K562 (cell line): Measurements from ENCODE around the gene CCDC32. TPM values are rescaled to one million over a fixed set of nuclear protein-coding genes. Genes with fewer than 3 reads are reported as not detected.

Experiments used
- BCL6 ChIP-seq: fragments of 250-450 bp; sonication (Bioruptor Pico); IDR thresholded peaks from 2 replicates; pipeline ENCODE4 v1.4.0; 2020
- CBX2 ChIP-seq: fragments of 200-600 bp; sonication (generic); IDR thresholded peaks from one replicate; pipeline ENCODE4 v1.6.1; 2012; ENCODE audit warnings: mild to moderate bottlenecking, low read length, inconsistent platforms; ENCODE audit not compliant: insufficient read depth, poor library complexity, severe bottlenecking
- CHD4 ChIP-seq: fragments of 200-600 bp; sonication (generic); IDR thresholded peaks from 3 replicates; pipeline ENCODE4 v1.6.1; 2012; ENCODE audit warnings: low read depth, mild to moderate bottlenecking, mixed read lengths, low read length, inconsistent platforms; ENCODE audit not compliant: insufficient read depth, insufficient replicate concordance, poor library complexity, severe bottlenecking
- DDX20 ChIP-seq: fragments of 450-650 bp; IDR thresholded peaks from 2 replicates; pipeline ENCODE4 v1.6.1; 2016; ENCODE audit warnings: missing genetic modification characterization, low read depth, mild to moderate bottlenecking, missing compliant biosample characterization, moderate library complexity
- ELF2 ChIP-seq: fragments of 250-450 bp; sonication (Bioruptor Pico); IDR thresholded peaks from 2 replicates; pipeline ENCODE4 v1.5.0; 2021; ENCODE audit warnings: mild to moderate bottlenecking
- ETV1 ChIP-seq: fragments of 450-650 bp; conservative IDR thresholded peaks from 2 replicates; pipeline ENCODE4 v1.6.1; 2016; ENCODE audit warnings: missing genetic modification characterization, control low read depth, low read depth, missing compliant biosample characterization
- EZH2 ChIP-seq: IDR thresholded peaks from 2 replicates; pipeline ENCODE4 v1.6.1; 2012; ENCODE audit warnings: low read depth, mild to moderate bottlenecking, inconsistent platforms, low read length, borderline replicate concordance
- GTF2A2 ChIP-seq: IDR thresholded peaks from 2 replicates; pipeline ENCODE4 v1.6.1; 2016; ENCODE audit warnings: mild to moderate bottlenecking, missing genetic modification characterization, missing compliant biosample characterization
- HNRNPUL1 ChIP-seq: fragments of 200-400 bp; formaldehyde crosslinking; IDR thresholded peaks from 2 replicates; pipeline ENCODE4 v1.6.1; 2017; ENCODE audit warnings: low read length
- KLF13 ChIP-seq: fragments of 450-650 bp; IDR thresholded peaks from 2 replicates; pipeline ENCODE4 v1.6.1; 2016; ENCODE audit warnings: missing genetic modification characterization, low read depth, mild to moderate bottlenecking, missing compliant biosample characterization, moderate library complexity, borderline replicate concordance
- MEIS2 ChIP-seq: fragments of 450-650 bp; IDR thresholded peaks from 2 replicates; pipeline ENCODE4 v1.6.1; 2014; ENCODE audit warnings: mild to moderate bottlenecking; ENCODE audit not compliant: partially characterized antibody
- MTA2 ChIP-seq: fragments of 450-650 bp; IDR thresholded peaks from 2 replicates; pipeline ENCODE4 v1.6.1; 2016; ENCODE audit warnings: low read depth
- MTA3 ChIP-seq: fragments of 450-650 bp; formaldehyde crosslinking; IDR thresholded peaks from 2 replicates; pipeline ENCODE4 v1.6.1; 2017; ENCODE audit warnings: mild to moderate bottlenecking, borderline replicate concordance
- NCOA1 ChIP-seq: fragments of 450-650 bp; IDR thresholded peaks from 2 replicates; pipeline ENCODE4 v1.6.1; 2016; ENCODE audit warnings: low read depth
- POLR2AphosphoS5 ChIP-seq: IDR thresholded peaks from 2 replicates; pipeline ENCODE4 v1.6.1; 2011; ENCODE audit warnings: mild to moderate bottlenecking, low read depth, low read length, moderate library complexity; ENCODE audit not compliant: control insufficient read depth, insufficient read depth
- RBM15 ChIP-seq: fragments of 200-400 bp; formaldehyde crosslinking; IDR thresholded peaks from 2 replicates; pipeline ENCODE4 v1.6.1; 2018; ENCODE audit warnings: mild to moderate bottlenecking, low read length, moderate library complexity; ENCODE audit not compliant: insufficient read depth
- SNIP1 ChIP-seq: fragments of 450-650 bp; IDR thresholded peaks from 2 replicates; pipeline ENCODE4 v1.7.1; 2017; ENCODE audit warnings: low read depth, mild to moderate bottlenecking
- ZBTB12 ChIP-seq: fragments of 250-450 bp; sonication (Bioruptor Pico); IDR thresholded peaks from 2 replicates; pipeline ENCODE4 v1.4.0; 2020
- ZC3H8 ChIP-seq: fragments of 450-650 bp; IDR thresholded peaks from 2 replicates; pipeline ENCODE4 v1.6.1; 2017
- ZNF263 ChIP-seq: sonication (generic); formaldehyde crosslinking; IDR thresholded peaks from 2 replicates; pipeline ENCODE4 v1.8.0; 2022; ENCODE audit warnings: mild to moderate bottlenecking, missing genetic modification reagents, borderline replicate concordance
- ZNF696 ChIP-seq: fragments of 250-450 bp; sonication (Bioruptor Pico); conservative IDR thresholded peaks from 2 replicates; pipeline ENCODE4 v1.4.0; 2020; ENCODE audit warnings: mild to moderate bottlenecking, moderate library complexity
- ZNF780A ChIP-seq: fragments of 250-450 bp; sonication (Bioruptor Pico); IDR thresholded peaks from 2 replicates; pipeline ENCODE4 v1.5.0; 2021; ENCODE audit warnings: mild to moderate bottlenecking
- polyA plus RNA-seq, 8 experiments: library from polyadenylated mRNA; depleted of rRNA in 4 of 8; stranded (reverse) in 5 of 8; unstranded in 3 of 8; fragments of >200 nt; fragmentation: Nextera tagmentation in 2 of 8; fragmentation: Illumina TruSeq in 1 of 8; extraction: Ambion mirVana in 2 of 8; extraction: Trizol in 1 of 8; gene quantifications; 2 replicates each; pipeline versions ENCODE4 v1.2.1 to v1.2.3, GENCODE V29; 2011 to 2014; ENCODE audit warnings: inconsistent platforms in 1 of 8, missing spikeins in 1 of 8
- total RNA-seq, 7 experiments: library from RNA; depleted of rRNA in 6 of 7; stranded (reverse); fragments of >200 nt in 6 of 7; fragmentation: Illumina TruSeq in 2 of 7; extraction: Trizol in 2 of 7; gene quantifications; 2 replicates each; pipeline versions ENCODE4 v1.2.1 to v1.2.3, GENCODE V29; 2011 to 2021; ENCODE audit warnings: low replicate concordance in 1 of 7
- TF ChIP-seq, protein P1 (sequence below): fragments of 250-450 bp; sonication (Bioruptor Pico); IDR thresholded peaks from 2 replicates; pipeline ENCODE4 v1.9.0; 2021; ENCODE audit warnings: mild to moderate bottlenecking, inconsistent platforms
- TF ChIP-seq, protein P2 (sequence below): sonication (generic); formaldehyde crosslinking; IDR thresholded peaks from 2 replicates; pipeline ENCODE4 v1.8.1; 2023; ENCODE audit warnings: mild to moderate bottlenecking, missing genetic modification reagents

Gene CCDC32
- total and polyA plus RNA-seq, 9 of the 15 experiments (the other 6 are each of a cell fraction or from before 2014, with no cell fraction given): 22.2 to 94.8 (median 37.1) TPM

DNA sequence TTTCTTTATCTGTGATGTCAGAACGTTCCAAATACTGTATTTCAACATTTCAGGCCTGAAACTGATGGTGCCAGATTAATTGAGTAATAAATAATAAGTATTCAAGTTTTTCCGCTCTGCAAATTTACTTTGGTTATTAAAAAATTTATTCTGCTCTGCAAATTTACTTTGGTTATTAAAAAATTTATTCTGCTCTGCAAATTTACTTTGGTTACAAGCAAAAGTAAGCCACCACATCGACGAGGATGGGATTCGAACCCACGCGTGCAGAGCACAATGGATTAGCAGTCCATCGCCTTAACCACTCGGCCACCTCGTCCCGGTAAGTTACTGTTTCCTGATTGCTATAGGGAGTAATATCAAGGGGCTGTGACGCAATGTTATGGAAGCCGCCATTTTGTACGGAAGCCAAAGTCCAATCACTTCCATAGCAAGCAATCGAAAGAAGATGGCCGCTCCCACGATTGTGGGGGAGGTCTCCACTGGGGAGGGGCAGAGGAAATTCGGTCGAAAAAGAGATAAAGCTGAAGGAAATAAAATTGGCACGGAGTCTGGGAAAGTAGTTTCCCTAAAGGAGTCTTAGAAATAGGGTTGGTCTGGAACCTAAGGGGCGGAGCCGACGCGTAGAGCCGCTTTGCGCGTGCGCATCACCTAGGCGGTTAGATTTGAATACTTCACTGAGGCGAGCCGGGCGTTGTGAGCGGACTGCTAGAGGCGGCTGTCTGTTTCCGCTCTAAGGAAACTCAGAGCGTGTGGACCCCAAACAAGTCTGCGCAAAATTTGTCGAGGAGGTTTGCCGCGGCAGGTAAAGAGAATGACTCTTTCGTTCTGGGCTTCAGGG, 29.0 kb upstream of the CCDC32 start, which contains the start of gene KNL1 (continued):
- TF ChIP-seq KLF13 (tag) (peak; percentile 88), ZBTB12 (CRISPR knock-in tag) (peak; percentile 68; the same call in 1 of the 2 replicates), ZNF780A (no peak), SNIP1 (no peak), MTA3 (no peak; the same call in 1 of the 2 replicates), CBX2 (no peak), EZH2 (no peak), ZC3H8 (no peak), HNRNPUL1 (no peak), MEIS2 (peak; percentile 73), ZNF696 (CRISPR knock-in tag) (no peak), CHD4 (no peak), NCOA1 (no peak), BCL6 (CRISPR knock-in tag) (no peak), RBM15 (no peak), ZNF263 (CRISPR knock-in tag) (no peak; the same call in 1 of the 2 replicates), GTF2A2 (tag) (no peak), DDX20 (tag) (no peak), ELF2 (CRISPR knock-in tag) (no peak), ETV1 (peak; percentile 61), MTA2 (no peak), POLR2AphosphoS5 (peak; percentile 78)
- TF ChIP-seq, protein P1, sequence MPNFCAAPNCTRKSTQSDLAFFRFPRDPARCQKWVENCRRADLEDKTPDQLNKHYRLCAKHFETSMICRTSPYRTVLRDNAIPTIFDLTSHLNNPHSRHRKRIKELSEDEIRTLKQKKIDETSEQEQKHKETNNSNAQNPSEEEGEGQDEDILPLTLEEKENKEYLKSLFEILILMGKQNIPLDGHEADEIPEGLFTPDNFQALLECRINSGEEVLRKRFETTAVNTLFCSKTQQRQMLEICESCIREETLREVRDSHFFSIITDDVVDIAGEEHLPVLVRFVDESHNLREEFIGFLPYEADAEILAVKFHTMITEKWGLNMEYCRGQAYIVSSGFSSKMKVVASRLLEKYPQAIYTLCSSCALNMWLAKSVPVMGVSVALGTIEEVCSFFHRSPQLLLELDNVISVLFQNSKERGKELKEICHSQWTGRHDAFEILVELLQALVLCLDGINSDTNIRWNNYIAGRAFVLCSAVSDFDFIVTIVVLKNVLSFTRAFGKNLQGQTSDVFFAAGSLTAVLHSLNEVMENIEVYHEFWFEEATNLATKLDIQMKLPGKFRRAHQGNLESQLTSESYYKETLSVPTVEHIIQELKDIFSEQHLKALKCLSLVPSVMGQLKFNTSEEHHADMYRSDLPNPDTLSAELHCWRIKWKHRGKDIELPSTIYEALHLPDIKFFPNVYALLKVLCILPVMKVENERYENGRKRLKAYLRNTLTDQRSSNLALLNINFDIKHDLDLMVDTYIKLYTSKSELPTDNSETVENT (CRISPR knock-in tag): no peak
- TF ChIP-seq, protein P2, sequence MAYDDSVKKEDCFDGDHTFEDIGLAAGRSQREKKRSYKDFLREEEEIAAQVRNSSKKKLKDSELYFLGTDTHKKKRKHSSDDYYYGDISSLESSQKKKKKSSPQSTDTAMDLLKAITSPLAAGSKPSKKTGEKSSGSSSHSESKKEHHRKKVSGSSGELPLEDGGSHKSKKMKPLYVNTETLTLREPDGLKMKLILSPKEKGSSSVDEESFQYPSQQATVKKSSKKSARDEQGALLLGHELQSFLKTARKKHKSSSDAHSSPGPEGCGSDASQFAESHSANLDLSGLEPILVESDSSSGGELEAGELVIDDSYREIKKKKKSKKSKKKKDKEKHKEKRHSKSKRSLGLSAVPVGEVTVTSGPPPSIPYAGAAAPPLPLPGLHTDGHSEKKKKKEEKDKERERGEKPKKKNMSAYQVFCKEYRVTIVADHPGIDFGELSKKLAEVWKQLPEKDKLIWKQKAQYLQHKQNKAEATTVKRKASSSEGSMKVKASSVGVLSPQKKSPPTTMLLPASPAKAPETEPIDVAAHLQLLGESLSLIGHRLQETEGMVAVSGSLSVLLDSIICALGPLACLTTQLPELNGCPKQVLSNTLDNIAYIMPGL: peak; percentile 76
